BLaER1 treated with 17β-estradiol and CSF1 and Interleukin-3, amounts not matched to agents 10 nM and 100 nM (cell line): Measurements from ENCODE around the gene ZNF79.
"Not testable (repeated sequence)": the region's sequence is repeated elsewhere in the genome, so short reads cannot be mapped to it uniquely, and the experiment has no call there.

Experiments used
- H3K27ac ChIP-seq, 11 experiments: shearing (Covaris generic); formaldehyde crosslinking; 2 replicates each; pipeline ENCODE4 v1.8.1; 2022
- H3K27me3 ChIP-seq, 11 experiments: shearing (Covaris generic); formaldehyde crosslinking; 2 replicates each; pipeline ENCODE4 v1.8.1; 2022
- H3K36me3 ChIP-seq, 11 experiments: shearing (Covaris generic); formaldehyde crosslinking; 2 replicates each; pipeline ENCODE4 v1.8.1; 2022
- H3K4me1 ChIP-seq, 10 experiments: shearing (Covaris generic); formaldehyde crosslinking; 2 replicates each; pipeline ENCODE4 v1.8.1; 2022
- H3K4me2 ChIP-seq, 11 experiments: shearing (Covaris generic); formaldehyde crosslinking; 2 replicates each; pipeline ENCODE4 v1.8.1; 2022
- H3K4me3 ChIP-seq, 10 experiments: shearing (Covaris generic); formaldehyde crosslinking; 2 replicates each; pipeline ENCODE4 v1.8.1; 2022
- H3K9ac ChIP-seq, 11 experiments: shearing (Covaris generic); formaldehyde crosslinking; 2 replicates each; pipeline ENCODE4 v1.8.1; 2022
- H3K9me3 ChIP-seq, 11 experiments: shearing (Covaris generic); formaldehyde crosslinking; replicated peaks in 1 of 11; 2 replicates each; pipeline ENCODE4 v1.8.1; 2022
- H4K20me1 ChIP-seq, 11 experiments: shearing (Covaris generic); formaldehyde crosslinking; 2 replicates each; pipeline ENCODE4 v1.8.1; 2022
- Cebpa-rat ChIP-seq, 11 experiments: shearing (Covaris generic); IDR thresholded peaks; 2 replicates each; pipeline ENCODE4 v1.8.1; 2022

ZNF79 gene

DNA sequence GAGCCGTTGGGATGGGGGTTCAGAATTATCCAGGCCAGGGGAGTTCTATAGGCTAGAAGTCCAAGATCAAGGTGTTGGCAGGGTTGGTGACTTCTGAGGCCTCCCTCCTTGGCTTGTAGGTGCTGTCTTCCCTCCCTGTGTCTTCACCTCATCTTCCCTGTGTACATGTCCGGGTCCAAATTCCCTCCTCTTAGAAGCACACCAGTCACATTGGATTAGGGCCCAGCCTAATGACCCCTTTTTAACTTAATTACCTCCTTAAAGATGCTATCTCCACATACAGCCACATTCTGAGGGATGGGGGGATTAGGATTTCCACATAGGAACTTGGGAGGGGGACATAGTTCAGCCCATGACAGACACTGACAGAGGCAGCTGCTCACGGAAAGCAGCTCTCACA is 39.2 kb downstream of the ZNF79 start:
- H4K20me1 ChIP-seq: no peaks in the 10 kb centered on the region; a peak in 1 of 22 replicates
- H3K27me3 ChIP-seq: no peaks in the 10 kb centered on the region
- H3K36me3 ChIP-seq: peaks cover 23 to 94% (median 64%) of the 10 kb centered on the region in 11 experiments
- H3K27ac ChIP-seq: no peak overlapping the region
- no peak overlapping the region for H3K4me3 ChIP-seq
- TF ChIP-seq Cebpa-rat (IDR thresholded peaks at IDR 0.05): no peak
- H3K9me3 ChIP-seq: no peaks in the 10 kb centered on the region
- peaks cover 0 to 10% (median 4%) of the 10 kb centered on the region in 10 experiments; a peak in 5 of 20 replicates for H3K4me1 ChIP-seq
- H3K9ac ChIP-seq: no peak overlapping the region
- no peak overlapping the region for H3K4me2 ChIP-seq

DNA sequence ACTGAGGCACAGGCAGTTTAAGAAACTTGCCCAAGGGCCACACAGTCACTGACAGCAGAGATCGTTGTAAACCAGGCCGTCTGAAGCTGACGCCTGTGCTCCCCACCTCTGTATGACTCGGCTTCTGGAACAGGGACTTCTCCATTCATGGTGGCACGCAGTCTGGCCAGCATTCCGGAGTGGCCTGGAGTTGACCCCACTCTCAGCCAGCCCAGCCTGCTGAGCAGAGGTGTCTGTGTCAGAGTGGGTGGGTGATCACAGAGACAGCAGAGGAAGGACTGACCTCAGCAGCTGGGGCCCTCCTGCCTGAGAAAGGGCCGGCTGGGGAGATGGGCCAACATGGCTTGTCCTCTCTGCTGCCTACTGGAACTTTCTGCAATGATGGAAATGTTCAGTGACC is 39.7 kb downstream of the ZNF79 start:
- Histone ChIP-seq H3K27me3 (no peaks in the 10 kb centered on the region), H3K27ac (no peak overlapping the region)

DNA sequence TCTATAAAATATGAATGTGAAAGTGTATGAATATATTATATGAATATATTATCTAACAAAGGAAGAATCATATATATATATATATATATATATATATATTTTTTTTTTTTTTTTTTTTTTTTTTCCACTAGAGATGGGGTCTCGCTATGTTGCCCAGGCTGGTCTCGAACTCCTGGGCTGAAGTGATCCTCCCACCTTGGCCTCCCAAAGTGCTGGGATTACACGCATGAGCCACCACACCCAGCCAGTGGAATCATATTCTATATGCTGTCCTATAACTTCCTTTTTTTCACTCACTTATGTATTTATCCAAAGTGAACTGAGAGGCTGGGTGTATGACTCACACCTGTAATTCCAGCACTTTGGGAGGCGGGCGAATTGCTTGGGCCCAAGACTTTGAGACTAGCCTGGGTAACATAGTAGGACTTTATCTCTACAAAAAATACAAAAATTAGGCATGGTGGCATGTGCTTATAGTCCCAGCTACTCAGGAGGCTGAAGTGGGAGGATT is 42.3 kb downstream of the ZNF79 start:
- H4K20me1 ChIP-seq, H3K27me3 ChIP-seq, H3K27ac ChIP-seq, H3K4me1 ChIP-seq, H3K4me2 ChIP-seq, H3K9me3 ChIP-seq, H3K4me3 ChIP-seq, H3K9ac ChIP-seq: not testable (repeated sequence)
- H3K36me3 ChIP-seq: peaks cover 11 to 85% (median 42%) of the 10 kb centered on the region in 11 experiments; a peak in 21 of 22 replicates

More for the DNA sequence above, 39.7 kb downstream of the ZNF79 start:
- TF ChIP-seq Cebpa-rat (IDR thresholded peaks at IDR 0.05): no peak
- Histone ChIP-seq H3K9me3 (no peaks in the 10 kb centered on the region), H3K4me1 (peaks cover 0 to 10% (median 4%) of the 10 kb centered on the region in 10 experiments; a peak in 5 of 20 replicates), H3K4me2 (no peak overlapping the region), H4K20me1 (no peaks in the 10 kb centered on the region; a peak in 1 of 22 replicates), H3K9ac (no peak overlapping the region), H3K4me3 (no peak overlapping the region), H3K36me3 (peaks cover 20 to 94% (median 60%) of the 10 kb centered on the region in 11 experiments)

DNA sequence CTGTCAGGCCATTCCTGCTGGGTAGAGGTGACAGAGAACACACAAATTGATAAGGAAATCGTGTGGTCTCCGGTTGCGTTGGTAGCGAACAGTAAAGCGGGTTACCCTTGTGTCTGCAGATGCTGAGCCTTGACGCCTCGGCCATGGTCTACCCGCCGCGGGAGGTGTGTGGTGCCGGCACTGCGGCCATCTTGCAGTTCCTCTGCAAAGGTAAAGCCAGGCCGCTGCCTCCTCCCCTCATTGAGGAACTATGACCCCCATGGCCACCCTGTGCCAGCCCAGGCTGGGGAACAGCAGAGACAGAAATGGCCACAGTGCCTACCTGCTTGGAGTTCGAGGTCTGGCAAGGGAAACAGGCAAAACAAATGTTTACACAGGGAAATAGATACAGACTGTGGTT is 43.4 kb downstream of the ZNF79 start:
- Histone ChIP-seq H3K9me3 (no peaks in the 10 kb centered on the region), H3K4me1 (0 out of 20 replicates have a peak, but pooled peaks cover 0 to 6% (median 0%) of the 10 kb centered on the region in 10 experiments), H3K9ac (no peak overlapping the region), H3K27ac (no peak overlapping the region), H3K27me3 (no peaks in the 10 kb centered on the region), H3K4me2 (no peak overlapping the region), H3K36me3 (peaks cover 11 to 74% (median 31%) of the 10 kb centered on the region in 11 experiments; a peak in 18 of 22 replicates), H3K4me3 (no peak overlapping the region), H4K20me1 (no peaks in the 10 kb centered on the region)
- TF ChIP-seq Cebpa-rat (IDR thresholded peaks at IDR 0.05): no peak

DNA sequence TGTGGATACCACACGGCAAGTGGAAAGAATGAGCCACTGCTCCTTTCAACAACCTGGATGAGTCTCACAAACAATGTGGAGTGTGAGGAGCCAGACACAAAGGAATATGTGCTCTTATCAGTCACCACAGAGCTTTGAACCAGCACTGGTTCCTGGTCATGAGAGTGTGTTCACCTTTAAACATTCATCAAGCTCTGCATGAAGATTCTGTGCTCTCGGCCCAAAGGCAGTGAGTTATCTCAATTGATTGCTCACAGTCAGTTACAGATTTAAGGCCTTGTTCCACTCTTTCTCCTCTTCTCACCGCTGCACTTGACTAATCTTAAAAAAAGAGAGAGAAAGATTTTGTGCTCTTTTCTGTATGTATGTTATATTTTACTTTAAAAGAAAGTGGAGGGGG is 46.5 kb downstream of the ZNF79 start:
- no peak for TF ChIP-seq Cebpa-rat (IDR thresholded peaks at IDR 0.05)
- no peaks in the 10 kb centered on the region for H3K9me3 ChIP-seq
- no peak overlapping the region for H3K27ac ChIP-seq
- no peak overlapping the region for H3K4me3 ChIP-seq
- peaks cover 0 to 11% (median 0%) of the 10 kb centered on the region in 11 experiments; a peak in 1 of 22 replicates for H4K20me1 ChIP-seq
- H3K9ac ChIP-seq: no peak overlapping the region
- H3K4me2 ChIP-seq: no peak overlapping the region
- H3K36me3 ChIP-seq: peaks cover 0 to 73% (median 8%) of the 10 kb centered on the region in 11 experiments; a peak in 12 of 22 replicates
- H3K4me1 ChIP-seq: 0 out of 20 replicates have a peak, but pooled peaks cover 0 to 5% (median 0%) of the 10 kb centered on the region in 10 experiments
- no peaks in the 10 kb centered on the region for H3K27me3 ChIP-seq

DNA sequence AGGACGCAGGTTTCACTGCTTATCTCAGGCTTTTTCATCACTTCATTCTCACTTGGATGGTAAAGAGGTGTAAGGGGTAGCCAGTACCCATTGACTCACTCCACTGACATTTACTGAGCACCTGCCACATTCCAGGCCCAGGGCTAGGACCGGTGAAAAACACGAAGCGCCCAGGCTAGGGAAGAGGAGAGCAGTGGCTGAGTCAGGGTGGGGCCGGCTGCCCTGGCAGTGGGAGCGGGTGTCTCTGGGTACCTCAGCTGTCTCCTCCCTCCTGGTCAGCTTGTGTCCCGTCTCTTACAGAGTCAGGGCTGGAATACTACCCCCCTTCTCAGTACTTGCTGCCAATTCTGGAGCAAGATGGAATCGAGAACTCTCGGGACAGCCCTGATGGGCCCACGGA is 49.3 kb downstream of the ZNF79 start:
- H3K27ac ChIP-seq: no peak overlapping the region

DNA sequence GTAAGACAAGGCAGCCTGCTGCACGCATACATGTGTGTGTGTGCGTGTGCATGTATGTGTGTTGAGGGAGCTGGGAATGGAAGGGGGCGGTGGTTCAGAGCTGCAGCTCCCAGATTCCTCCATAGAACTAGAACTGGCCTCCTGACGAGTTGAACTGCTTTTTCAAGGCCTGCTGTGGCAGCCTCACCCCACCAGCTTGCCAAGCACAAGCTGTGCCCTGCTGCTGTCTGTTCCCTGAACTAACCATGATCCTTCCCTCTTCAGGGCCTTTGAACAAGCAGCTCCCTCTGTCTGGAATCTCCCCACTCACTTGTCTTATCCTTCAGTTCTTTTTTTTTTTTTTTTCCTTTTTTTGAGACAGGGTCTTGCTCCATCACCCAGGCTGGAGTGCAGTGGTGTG is 49.8 kb downstream of the ZNF79 start:
- H3K27me3 ChIP-seq: no peaks in the 10 kb centered on the region
- H3K9me3 ChIP-seq: no peaks in the 10 kb centered on the region
- no peak overlapping the region for H3K27ac ChIP-seq
- TF ChIP-seq Cebpa-rat (IDR thresholded peaks at IDR 0.05): no peak
- peaks cover 0 to 11% (median 0%) of the 10 kb centered on the region in 11 experiments; a peak in 4 of 22 replicates for H4K20me1 ChIP-seq
- H3K9ac ChIP-seq: no peak overlapping the region
- H3K36me3 ChIP-seq: peaks cover 6 to 79% (median 11%) of the 10 kb centered on the region in 11 experiments; a peak in 15 of 22 replicates
- H3K4me1 ChIP-seq: no peaks in the 10 kb centered on the region
- no peak overlapping the region for H3K4me3 ChIP-seq
- no peak overlapping the region for H3K4me2 ChIP-seq

More for the DNA sequence above, 49.3 kb downstream of the ZNF79 start:
- TF ChIP-seq Cebpa-rat (IDR thresholded peaks at IDR 0.05): no peak
- Histone ChIP-seq H4K20me1 (peaks cover 0 to 11% (median 0%) of the 10 kb centered on the region in 11 experiments; a peak in 3 of 22 replicates), H3K4me1 (no peaks in the 10 kb centered on the region), H3K4me3 (no peak overlapping the region), H3K36me3 (peaks cover 2 to 79% (median 6%) of the 10 kb centered on the region in 11 experiments; a peak in 14 of 22 replicates), H3K9me3 (no peaks in the 10 kb centered on the region), H3K27me3 (no peaks in the 10 kb centered on the region), H3K9ac (no peak overlapping the region), H3K4me2 (no peak overlapping the region)

DNA sequence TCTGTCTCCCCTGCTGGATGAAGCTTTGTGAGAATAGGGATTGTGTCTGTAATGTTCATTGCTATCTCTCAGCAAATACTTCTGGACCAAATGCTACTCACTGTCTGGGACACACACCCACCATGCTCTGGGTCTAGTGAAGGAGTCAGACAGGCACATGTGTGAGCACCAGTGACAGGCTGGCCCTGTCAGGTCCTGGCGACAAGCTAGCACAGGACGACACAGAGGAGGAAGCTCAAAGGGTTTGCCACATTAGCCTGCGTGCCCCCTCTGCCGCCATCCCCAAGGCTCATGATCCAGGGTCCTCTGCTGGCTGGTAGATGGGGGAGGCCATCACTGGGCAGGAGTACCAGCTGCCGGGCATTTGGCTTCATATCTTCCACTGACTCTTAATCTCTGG is 50.4 kb downstream of the ZNF79 start:
- H3K4me1 ChIP-seq: no peaks in the 10 kb centered on the region
- H3K9ac ChIP-seq: no peak overlapping the region
- H3K4me2 ChIP-seq: no peak overlapping the region
- H3K36me3 ChIP-seq: peaks cover 13 to 79% (median 17%) of the 10 kb centered on the region in 11 experiments; a peak in 19 of 22 replicates
- H3K27me3 ChIP-seq: no peaks in the 10 kb centered on the region
- no peaks in the 10 kb centered on the region for H3K9me3 ChIP-seq
- peaks cover 0 to 11% (median 0%) of the 10 kb centered on the region in 11 experiments; a peak in 4 of 22 replicates for H4K20me1 ChIP-seq
- no peak overlapping the region for H3K27ac ChIP-seq
- no peak overlapping the region for H3K4me3 ChIP-seq
- TF ChIP-seq Cebpa-rat (IDR thresholded peaks at IDR 0.05): no peak

DNA sequence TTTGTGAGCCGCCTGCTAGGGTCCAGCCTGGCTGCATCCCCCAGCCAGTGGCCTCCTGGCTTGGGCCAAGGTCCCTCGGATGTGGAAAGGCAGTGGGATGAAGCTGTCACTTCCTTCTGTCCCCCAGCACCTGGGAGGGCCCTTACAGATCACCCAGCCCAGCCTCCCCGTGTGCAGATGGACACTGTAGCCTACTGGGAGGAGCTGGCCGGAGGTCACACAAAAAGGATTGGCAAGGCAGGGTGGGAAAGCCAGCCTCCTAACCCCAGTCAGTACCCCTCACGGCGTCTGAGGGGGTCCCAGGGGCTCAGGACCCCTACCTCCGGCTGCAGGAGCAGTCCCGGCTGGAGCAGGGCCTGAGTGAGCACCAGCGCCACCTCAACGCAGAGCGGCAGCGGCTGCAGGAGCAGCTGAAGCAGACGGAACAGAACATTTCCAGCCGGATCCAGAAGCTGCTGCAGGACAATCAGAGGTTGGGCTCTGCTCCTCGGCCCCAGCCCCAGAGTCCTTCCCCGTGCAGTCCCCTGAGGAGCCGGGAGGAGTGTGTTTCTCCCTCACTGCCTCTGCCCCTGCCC is 55.4 kb downstream of the ZNF79 start:
- H3K4me1 ChIP-seq: no peaks in the 10 kb centered on the region
- H4K20me1 ChIP-seq: peaks cover 0 to 12% (median 0%) of the 10 kb centered on the region in 11 experiments; a peak in 3 of 22 replicates
- H3K36me3 ChIP-seq: peaks cover 26 to 96% (median 40%) of the 10 kb centered on the region in 11 experiments; a peak in 21 of 22 replicates
- no peak for TF ChIP-seq Cebpa-rat (IDR thresholded peaks at IDR 0.05)
- no peak overlapping the region for H3K9ac ChIP-seq
- H3K27ac ChIP-seq: no peak overlapping the region
- no peaks in the 10 kb centered on the region for H3K9me3 ChIP-seq
- no peaks in the 10 kb centered on the region for H3K27me3 ChIP-seq
- H3K4me3 ChIP-seq: no peak overlapping the region
- no peak overlapping the region for H3K4me2 ChIP-seq
